ENCODE measurements around the gene CBLB.

DNA sequence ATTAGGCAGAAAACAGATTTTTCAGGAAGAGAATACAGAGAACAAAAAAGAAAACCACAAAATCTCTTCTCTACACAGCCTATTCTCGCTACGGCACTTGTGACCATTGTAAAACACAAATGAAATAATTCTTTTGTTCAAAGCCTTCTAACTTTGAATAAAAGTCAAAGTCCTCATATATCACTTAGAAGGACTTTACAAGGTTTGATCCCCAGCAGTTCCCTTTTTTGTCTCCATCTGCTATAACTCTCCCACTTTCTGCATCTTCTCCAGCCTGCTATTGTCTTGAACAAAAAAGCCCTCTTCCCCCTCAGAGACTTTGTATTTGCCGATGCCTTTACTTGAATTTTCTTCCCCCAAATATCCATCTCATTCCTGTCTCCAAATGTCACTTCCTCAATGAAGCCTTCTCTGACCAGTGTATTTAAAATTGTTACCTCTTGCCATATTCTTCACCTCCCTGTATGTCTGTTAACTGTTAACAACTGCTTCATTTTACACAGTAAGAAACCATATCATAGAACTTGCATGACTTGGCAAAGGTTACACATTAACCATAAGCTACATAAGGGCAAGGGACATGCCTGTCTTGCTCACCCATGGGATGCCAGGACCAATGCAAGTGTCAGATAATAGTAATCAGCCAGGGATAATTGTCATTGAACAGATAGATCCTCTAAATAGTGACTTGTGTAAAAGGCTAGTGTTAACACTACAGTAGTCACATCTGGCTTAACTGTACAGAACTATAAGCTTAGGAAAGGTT, 122.4 kb downstream of the CBLB start:
- TF ChIP-seq, protein P1, sequence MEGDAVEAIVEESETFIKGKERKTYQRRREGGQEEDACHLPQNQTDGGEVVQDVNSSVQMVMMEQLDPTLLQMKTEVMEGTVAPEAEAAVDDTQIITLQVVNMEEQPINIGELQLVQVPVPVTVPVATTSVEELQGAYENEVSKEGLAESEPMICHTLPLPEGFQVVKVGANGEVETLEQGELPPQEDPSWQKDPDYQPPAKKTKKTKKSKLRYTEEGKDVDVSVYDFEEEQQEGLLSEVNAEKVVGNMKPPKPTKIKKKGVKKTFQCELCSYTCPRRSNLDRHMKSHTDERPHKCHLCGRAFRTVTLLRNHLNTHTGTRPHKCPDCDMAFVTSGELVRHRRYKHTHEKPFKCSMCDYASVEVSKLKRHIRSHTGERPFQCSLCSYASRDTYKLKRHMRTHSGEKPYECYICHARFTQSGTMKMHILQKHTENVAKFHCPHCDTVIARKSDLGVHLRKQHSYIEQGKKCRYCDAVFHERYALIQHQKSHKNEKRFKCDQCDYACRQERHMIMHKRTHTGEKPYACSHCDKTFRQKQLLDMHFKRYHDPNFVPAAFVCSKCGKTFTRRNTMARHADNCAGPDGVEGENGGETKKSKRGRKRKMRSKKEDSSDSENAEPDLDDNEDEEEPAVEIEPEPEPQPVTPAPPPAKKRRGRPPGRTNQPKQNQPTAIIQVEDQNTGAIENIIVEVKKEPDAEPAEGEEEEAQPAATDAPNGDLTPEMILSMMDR (conservative IDR thresholded peaks at IDR 0.05 in 1 of 2, IDR thresholded peaks at IDR 0.05 in 1 of 2; ENCODE audit: low read depth in 1 of 2, low read length in 2 of 2) = no peak
- TF ChIP-seq EZH2 (IDR thresholded peaks at IDR 0.05; ENCODE audit: low read length, missing control alignments) = no peak
